Measurements from ENCODE around the gene ADAM20. TPM values are rescaled to one million over a fixed set of nuclear protein-coding genes. Genes with fewer than 3 reads are reported as not detected.
"Not testable (repeated sequence)": the region's sequence is repeated elsewhere in the genome, so short reads cannot be mapped to it uniquely, and the experiment has no call there.

Gene ADAM20
- under 1 TPM in 3 of 4 donors, not detected in 1; 0.06 to 0.16 (median 0.10) TPM for polyA plus RNA-seq (ENCODE audit: insufficient read length in 4 of 4)

- no peak for DNase-seq (ENCODE audit: low read depth in 4 of 4, low spot score in 3 of 4)
These were observed at the start of gene ADAM20 for GRCh38 chr14:70534904-70535303. Gene ADAM20 (minus strand): TSS chr14:70535004. CDS start chr14:70524757, 10,247 bp downstream.

- no peak for DNase-seq (ENCODE audit: low read depth in 4 of 4, low spot score in 3 of 4)
These were observed 42.1 kb upstream of the ADAM20 start for GRCh38 chr14:70576891-70577290.

GRCh38 chr14:70573050-70573449 lies 38.2 kb upstream of the ADAM20 start:
- no peak for DNase-seq (ENCODE audit: low read depth in 4 of 4, low spot score in 3 of 4)

GRCh38 chr14:70571139-70571538 lies 36.3 kb upstream of the ADAM20 start:
- no peak for DNase-seq (ENCODE audit: low read depth in 4 of 4, low spot score in 3 of 4)

- DNase-seq (ENCODE audit: low read depth in 4 of 4, low spot score in 3 of 4): no peak
These were observed 33.0 kb upstream of the ADAM20 start for GRCh38 chr14:70567791-70568190.

- no peak for DNase-seq (ENCODE audit: low read depth in 4 of 4, low spot score in 3 of 4)
These were observed 29.1 kb upstream of the ADAM20 start for GRCh38 chr14:70563869-70564268.

DNA sequence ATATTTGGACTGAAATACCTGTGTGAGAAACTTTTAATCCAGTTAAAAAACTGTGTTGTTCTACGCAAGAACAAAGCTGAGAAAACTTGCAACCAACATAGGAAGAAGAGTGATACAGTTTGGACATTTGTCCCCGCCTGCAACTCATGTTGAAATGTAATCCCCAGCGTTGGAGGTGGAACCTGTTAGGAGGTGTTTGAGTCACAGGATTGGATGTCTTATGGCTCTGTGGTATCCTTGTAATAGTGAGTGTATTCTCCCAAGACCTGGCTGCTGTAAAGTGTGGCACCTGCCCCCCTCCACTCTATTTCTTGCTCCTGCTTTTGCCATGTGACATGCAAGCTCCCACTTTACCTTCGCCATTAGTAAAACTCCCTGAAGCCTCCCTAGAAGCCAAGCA lies 28.6 kb upstream of the ADAM20 start:
- no peak for DNase-seq (ENCODE audit: low read depth in 4 of 4, low spot score in 3 of 4)

GRCh38 chr14:70558356-70558755 lies 23.6 kb upstream of the ADAM20 start:
- no peak for DNase-seq (ENCODE audit: low read depth in 4 of 4, low spot score in 3 of 4)

GRCh38 chr14:70555890-70556289 lies 21.1 kb upstream of the ADAM20 start:
- no peak for DNase-seq (ENCODE audit: low read depth in 4 of 4, low spot score in 3 of 4)

DNA sequence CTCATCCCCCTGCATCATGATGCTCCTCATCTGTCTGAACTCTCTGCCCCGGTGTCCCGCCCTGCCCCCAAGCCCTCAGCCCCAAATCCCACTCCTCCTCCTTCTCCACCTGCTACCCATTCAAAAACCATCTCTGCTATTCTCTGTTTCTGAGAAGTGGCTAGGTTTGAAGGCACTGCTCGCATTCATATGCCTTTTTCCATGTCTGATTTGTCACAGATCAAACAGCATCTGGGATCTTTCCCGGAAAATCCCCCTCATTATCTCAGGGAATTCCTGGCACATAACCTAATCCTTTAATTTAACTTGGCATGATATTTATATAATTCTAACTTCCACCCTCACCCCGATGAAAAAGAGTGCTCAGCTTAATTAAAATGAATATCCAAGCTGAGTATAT lies 3.3 kb upstream of the ADAM20 start:
- no peak for DNase-seq (ENCODE audit: low read depth in 4 of 4, low spot score in 3 of 4)

DNA sequence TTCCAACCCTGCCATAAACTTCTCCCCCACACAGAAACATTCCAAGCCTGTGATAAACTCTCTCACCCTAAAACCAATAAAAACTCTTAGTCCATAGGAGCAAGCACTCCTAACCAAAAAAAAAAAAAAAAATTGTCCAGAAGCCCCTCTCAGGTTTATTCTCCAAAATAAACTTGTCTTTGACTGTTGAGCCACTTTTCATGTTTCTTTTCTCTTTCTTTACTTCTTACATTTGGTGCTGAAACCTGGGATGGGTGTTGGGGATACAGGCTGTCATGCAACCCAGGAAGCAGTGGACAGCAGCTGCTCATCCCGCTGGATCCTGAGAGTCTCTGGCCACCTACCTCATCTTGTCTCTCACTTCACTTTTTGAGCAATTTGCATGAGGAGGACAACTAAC lies 2.0 kb upstream of the ADAM20 start:
- no peak for DNase-seq (ENCODE audit: low read depth in 4 of 4, low spot score in 3 of 4)

DNA sequence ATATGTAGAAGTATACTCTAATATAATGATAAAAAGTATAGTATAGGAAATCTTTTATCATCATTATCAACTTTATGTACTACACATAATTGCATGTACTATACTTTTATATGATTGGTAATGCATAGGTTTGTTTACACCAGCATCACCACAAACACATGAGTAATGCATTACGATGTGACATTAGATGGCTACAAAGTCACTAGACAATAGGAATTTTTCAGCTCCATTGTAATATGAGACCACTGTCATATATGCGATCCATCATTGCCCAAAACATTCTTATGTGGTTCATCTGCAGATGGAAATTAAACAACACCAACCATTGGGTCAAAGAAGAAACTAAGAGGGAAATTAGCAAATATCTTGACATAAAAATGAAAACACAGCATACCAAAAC lies 4.4 kb downstream of the ADAM20 start:
- DNase-seq (ENCODE audit: low read depth in 4 of 4, low spot score in 3 of 4): no peak

GRCh38 chr14:70527501-70528105 lies 7.2 kb downstream of the ADAM20 start:
- DNase-seq (ENCODE audit: low read depth in 4 of 4, low spot score in 3 of 4): no peak

- DNase-seq (ENCODE audit: low read depth in 4 of 4, low spot score in 3 of 4): no peak
These were observed 9.1 kb downstream of the ADAM20 start for GRCh38 chr14:70525691-70526090.

DNA sequence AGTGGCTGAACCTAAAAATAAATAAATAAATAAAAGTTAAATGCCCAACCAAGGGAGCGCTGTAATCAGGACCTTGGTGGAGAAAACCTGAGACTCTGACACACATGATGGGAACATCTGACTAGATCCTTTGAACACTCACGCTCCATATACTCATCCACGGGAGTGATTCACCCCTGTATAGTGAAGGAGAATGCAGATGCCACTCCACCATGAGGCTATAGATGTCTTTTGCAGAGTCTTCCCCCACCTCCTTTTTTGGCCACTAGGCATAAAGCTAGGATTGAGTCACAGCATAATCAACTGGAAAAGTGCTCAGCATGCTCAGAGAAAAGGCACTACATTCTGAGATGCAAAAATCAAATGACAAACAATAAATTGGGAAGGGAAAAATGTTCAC lies 19.0 kb downstream of the ADAM20 start:
- DNase-seq (ENCODE audit: low read depth in 4 of 4, low spot score in 3 of 4): no peak

GRCh38 chr14:70514168-70515069 lies 20.4 kb downstream of the ADAM20 start:
- DNase-seq (ENCODE audit: low read depth in 4 of 4, low spot score in 3 of 4): no peak

- no peak for DNase-seq (ENCODE audit: low read depth in 4 of 4, low spot score in 3 of 4)
These were observed 36.6 kb downstream of the ADAM20 start for GRCh38 chr14:70498191-70498590.

DNA sequence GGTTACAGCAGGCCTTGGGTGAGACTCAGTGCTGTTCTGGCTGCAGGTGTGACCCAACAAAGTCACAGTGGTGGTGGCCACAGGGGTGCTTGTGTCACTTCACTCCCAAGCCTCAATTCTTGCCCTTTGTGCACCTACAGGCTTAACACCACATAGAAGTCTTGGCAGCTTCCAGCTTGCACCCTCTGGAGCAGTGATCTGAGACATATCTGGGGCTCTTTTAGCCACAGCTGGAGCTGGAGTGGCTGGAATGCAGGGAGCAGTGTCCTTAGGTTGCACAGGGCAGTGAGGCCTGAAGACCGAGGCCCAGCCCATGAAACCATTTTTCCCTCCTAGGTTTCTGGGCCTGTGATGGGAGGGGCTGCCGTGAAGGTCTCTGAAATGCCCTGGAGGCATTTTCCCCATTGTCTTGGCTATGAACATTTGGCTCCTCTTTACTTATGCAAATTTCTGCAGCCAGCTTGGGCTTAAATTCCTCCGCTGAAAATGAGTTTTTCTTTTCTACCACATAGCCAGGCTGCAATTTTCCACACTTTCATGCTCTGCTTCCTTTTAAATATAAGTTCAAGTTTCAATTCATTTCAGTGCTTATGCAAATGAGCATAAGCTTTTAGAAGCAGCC lies 45.1 kb downstream of the ADAM20 start:
- DNase-seq (ENCODE audit: low read depth in 4 of 4, low spot score in 3 of 4): no peak

DNA sequence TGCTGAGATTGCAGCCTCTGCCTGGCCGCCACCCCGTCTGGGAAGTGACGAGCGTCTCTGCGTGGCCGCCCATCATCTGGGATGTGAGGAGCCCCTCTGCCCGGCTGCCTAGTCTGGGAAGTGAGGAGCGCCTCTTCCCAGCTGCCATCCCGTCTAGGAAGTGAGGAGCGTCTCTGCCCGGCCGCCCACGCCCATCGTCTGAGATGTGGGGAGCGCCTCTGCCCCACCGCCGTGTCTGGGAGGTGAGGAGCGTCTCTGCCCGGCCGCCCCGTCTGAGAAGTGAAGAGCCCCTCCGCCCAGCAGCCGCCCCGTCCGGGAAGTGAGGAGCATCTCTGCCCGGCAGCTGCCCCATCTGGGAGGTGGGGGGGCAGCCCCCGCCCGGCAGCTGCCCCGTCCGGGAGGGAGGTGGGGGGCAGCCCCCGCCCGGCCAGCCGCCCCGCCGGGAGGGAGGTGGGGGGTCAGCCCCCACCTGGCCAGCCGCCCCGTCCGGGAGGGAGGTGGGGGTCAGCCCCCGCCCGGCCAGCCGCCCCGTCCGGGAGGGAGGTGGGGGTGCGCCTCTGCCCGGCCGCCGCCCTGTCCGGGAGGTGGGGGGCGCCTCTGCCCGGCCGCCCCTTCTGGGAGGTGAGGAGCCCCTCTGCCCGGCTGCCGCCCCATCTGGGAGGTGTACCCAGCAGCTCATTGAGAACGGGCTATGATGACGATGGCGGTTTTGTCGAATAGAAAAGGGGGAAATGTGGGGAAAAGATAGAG lies 57.3 kb downstream of the ADAM20 start:
- not testable (repeated sequence) for DNase-seq (ENCODE audit: low read depth in 4 of 4, low spot score in 3 of 4)

DNA sequence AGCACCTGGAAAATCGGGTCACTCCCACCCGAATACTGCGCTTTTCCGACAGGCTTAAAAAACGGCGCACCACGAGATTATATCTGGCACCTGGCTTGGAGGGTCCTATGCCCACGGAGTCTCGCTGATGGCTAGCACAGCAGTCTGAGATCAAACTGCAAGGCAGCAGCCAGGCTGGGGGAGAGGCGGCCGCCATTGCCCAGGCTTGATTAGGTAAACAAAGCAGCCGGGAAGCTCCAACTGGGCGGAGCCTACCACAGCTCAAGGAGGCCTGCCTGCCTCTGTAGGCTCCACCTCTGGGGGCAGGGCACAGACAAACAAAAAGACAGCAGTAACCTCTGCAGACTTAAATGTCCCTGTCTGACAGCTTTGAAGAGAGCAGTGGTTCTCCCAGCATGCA lies 59.3 kb downstream of the ADAM20 start:
- not testable (repeated sequence) for DNase-seq (ENCODE audit: low read depth in 4 of 4, low spot score in 3 of 4)

DNA sequence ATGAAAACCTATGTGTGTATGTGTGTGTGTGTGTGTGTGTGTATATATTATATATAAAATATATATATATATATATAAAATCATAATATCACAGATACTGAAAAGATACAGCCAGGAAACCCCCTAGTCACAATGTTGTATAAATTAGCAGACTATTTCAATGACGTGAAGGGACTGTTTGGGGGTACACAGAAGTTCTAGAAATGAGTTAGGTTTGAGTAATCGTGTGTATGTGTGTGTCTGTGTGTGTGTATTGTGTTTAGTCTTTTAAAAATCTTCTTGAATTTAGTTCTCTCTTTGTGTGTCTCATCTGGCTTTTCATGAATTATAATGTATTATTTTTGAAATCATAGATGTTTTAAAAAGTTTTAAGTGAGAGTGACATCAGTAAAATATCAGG lies 61.0 kb downstream of the ADAM20 start:
- no peak for DNase-seq (ENCODE audit: low read depth in 4 of 4, low spot score in 3 of 4)
